ENCODE results near the gene DEPDC1B.
A peak's percentile ranks its signal among the peaks of the same experiment; 100 is the strongest.
"Not testable (repeated sequence)": the region's sequence is repeated elsewhere in the genome, so short reads cannot be mapped to it uniquely, and the experiment has no call there.

Gene DEPDC1B

GRCh38 chr5:60698336-60698735 lies 1.6 kb downstream of the DEPDC1B start:
- DNase-seq (ENCODE audit: low spot score) = no peak

GRCh38 chr5:60690326-60690725 lies 9.6 kb downstream of the DEPDC1B start:
- DNase-seq (ENCODE audit: low spot score) = no peak

- DNase-seq (ENCODE audit: low spot score) = no peak
Measured at GRCh38 chr5:60688980-60689379, 11.0 kb downstream of the DEPDC1B start.

GRCh38 chr5:60687927-60688720 lies 11.8 kb downstream of the DEPDC1B start:
- no peak for DNase-seq (ENCODE audit: low spot score)

- DNase-seq (ENCODE audit: low spot score) = no peak
Measured at GRCh38 chr5:60686157-60686556, 13.8 kb downstream of the DEPDC1B start.

- no peak for DNase-seq (ENCODE audit: low spot score)
Measured at GRCh38 chr5:60685700-60686099, 14.3 kb downstream of the DEPDC1B start.

- DNase-seq (ENCODE audit: low spot score) = no peak
Measured at GRCh38 chr5:60685028-60685427, 14.9 kb downstream of the DEPDC1B start.

GRCh38 chr5:60682007-60682406 lies 18.0 kb downstream of the DEPDC1B start:
- not testable (repeated sequence) for DNase-seq (ENCODE audit: low spot score)

- DNase-seq (ENCODE audit: low spot score) = no peak
Measured at GRCh38 chr5:60679816-60680215, 20.1 kb downstream of the DEPDC1B start.

- peak; percentile 48 for DNase-seq (ENCODE audit: low spot score)
Measured at GRCh38 chr5:60677850-60678664, 21.9 kb downstream of the DEPDC1B start.

GRCh38 chr5:60675286-60675685 lies 24.7 kb downstream of the DEPDC1B start:
- no peak for DNase-seq (ENCODE audit: low spot score)

- DNase-seq (ENCODE audit: low spot score) = no peak
Measured at GRCh38 chr5:60674251-60675069, 25.5 kb downstream of the DEPDC1B start.

- DNase-seq (ENCODE audit: low spot score) = no peak
Measured at GRCh38 chr5:60673334-60673733, 26.6 kb downstream of the DEPDC1B start.

- no peak for DNase-seq (ENCODE audit: low spot score)
Measured at GRCh38 chr5:60672693-60673264, 27.2 kb downstream of the DEPDC1B start.

- DNase-seq (ENCODE audit: low spot score) = no peak
Measured at GRCh38 chr5:60671899-60672692, 27.9 kb downstream of the DEPDC1B start.

GRCh38 chr5:60670749-60671148 lies 29.2 kb downstream of the DEPDC1B start:
- DNase-seq (ENCODE audit: low spot score) = no peak

GRCh38 chr5:60668686-60669304 lies 31.2 kb downstream of the DEPDC1B start:
- DNase-seq (ENCODE audit: low spot score) = peak; percentile 30

- DNase-seq (ENCODE audit: low spot score) = no peak
Measured at GRCh38 chr5:60651872-60652620, 47.9 kb downstream of the DEPDC1B start.

- peak; percentile 20 for DNase-seq (ENCODE audit: low spot score)
Measured at GRCh38 chr5:60649288-60649917, 50.6 kb downstream of the DEPDC1B start.

Data from globus pallidus (tissue), 1 donor.